ENCODE data around the gene LEF1.

DNA sequence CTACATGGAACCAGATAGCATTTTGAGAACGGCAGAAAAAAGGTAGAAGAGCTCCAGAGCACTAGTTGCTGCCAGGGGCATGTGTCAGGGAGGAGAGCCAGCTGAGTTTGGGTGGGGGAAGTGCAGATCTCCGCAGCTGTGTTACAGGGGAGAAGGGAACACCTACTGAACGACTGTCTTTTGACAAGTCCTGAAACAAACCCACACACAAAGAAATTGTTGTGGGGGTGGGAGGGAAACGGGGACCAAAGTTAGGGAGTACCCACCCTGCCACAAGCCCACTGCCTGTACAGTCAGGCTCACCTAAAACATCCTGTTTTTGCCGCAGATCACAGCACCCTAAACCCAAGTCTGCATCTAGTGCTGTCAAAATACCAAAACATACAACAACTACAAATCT lies 55.5 kb downstream of the LEF1 start:
- TF ChIP-seq ERF (CRISPR knock-in tag; IDR thresholded peaks at IDR 0.05) (no peak), PTRF (tag; IDR thresholded peaks at IDR 0.05) (no peak)

Data from K562 (cell line).